ENCODE results near the gene SYT8. TPM values are rescaled to one million over a fixed set of nuclear protein-coding genes. Genes with fewer than 3 reads are reported as not detected.

The SYT8 gene
- total and polyA plus RNA-seq, 2 donors (not counting 1 experiment from before 2014, with no cell fraction given) = not detected

- 93% methylated on average over 8 of the region's 14 CpGs for WGBS (ENCODE audit: insufficient coverage)
- Mint-ChIP-seq H3K9me3 (ENCODE audit: insufficient read depth) (no peaks in the 10 kb centered on the region), H3K27ac (no peak overlapping the region), H3K4me3 (no peak overlapping the region), H3K27me3 (no peaks in the 10 kb centered on the region), H3K4me1 (peaks cover 38% of the 10 kb centered on the region)
- no peaks in the 10 kb centered on the region for H3K9me3 ChIP-seq (ENCODE audit: control extremely low read depth in 1 of 3, control insufficient read depth in 2 of 3, insufficient read depth in 1 of 3, low read length in 2 of 3)
- H3K79me2 ChIP-seq (ENCODE audit: control insufficient read depth, insufficient read depth, low read length) = peaks cover 23% of the 10 kb centered on the region
- H3K4me2 ChIP-seq (replicated peaks; ENCODE audit: low read depth, low read length, poor library complexity, severe bottlenecking) = no peak overlapping the region
- TF ChIP-seq, protein P1, sequence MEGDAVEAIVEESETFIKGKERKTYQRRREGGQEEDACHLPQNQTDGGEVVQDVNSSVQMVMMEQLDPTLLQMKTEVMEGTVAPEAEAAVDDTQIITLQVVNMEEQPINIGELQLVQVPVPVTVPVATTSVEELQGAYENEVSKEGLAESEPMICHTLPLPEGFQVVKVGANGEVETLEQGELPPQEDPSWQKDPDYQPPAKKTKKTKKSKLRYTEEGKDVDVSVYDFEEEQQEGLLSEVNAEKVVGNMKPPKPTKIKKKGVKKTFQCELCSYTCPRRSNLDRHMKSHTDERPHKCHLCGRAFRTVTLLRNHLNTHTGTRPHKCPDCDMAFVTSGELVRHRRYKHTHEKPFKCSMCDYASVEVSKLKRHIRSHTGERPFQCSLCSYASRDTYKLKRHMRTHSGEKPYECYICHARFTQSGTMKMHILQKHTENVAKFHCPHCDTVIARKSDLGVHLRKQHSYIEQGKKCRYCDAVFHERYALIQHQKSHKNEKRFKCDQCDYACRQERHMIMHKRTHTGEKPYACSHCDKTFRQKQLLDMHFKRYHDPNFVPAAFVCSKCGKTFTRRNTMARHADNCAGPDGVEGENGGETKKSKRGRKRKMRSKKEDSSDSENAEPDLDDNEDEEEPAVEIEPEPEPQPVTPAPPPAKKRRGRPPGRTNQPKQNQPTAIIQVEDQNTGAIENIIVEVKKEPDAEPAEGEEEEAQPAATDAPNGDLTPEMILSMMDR (IDR thresholded peaks at IDR 0.05) = no peak
- TF ChIP-seq EZH2 (IDR thresholded peaks at IDR 0.05; ENCODE audit: borderline replicate concordance, insufficient read depth, low read depth, low read length, poor library complexity, severe bottlenecking) = no peak
- peaks cover 32 to 42% of the 10 kb centered on the region in 2 donors for H3K4me1 ChIP-seq (ENCODE audit: control insufficient read depth in 2 of 2, insufficient read depth in 2 of 2, low read length in 2 of 2)
- POLR2A ChIA-PET = interaction anchor here (1.8 to 2.8 kb wide), 2 partner anchors 33 to 45 kb away, joined by 7 to 9 read pairs; partner anchors contain the start of gene TNNI2
- no peak overlapping the region for H3K4me3 ChIP-seq (ENCODE audit: control extremely low read depth in 1 of 5, extremely low read depth in 1 of 5, insufficient read depth in 1 of 5, low read depth in 2 of 5, low read length in 4 of 5)
- CTCF ChIA-PET = interaction anchor here (1.0 to 3.3 kb wide), 8 partner anchors 7 to 268 kb away, joined by 3 to 104 read pairs (median 12); partner anchors contain the start of genes LSP1 and TNNI2
- ATAC-seq (ENCODE audit: low read depth) (no peak), DNase-seq (no peak)
- no peak overlapping the region for H3K27ac ChIP-seq (ENCODE audit: low read length in 2 of 2)
- no peaks in the 10 kb centered on the region for H3K27me3 ChIP-seq (replicated peaks in 1 of 4; ENCODE audit: control extremely low read depth in 1 of 4, control insufficient read depth in 3 of 4, insufficient read depth in 4 of 4, low read length in 3 of 4)
- peaks cover 13 to 77% of the 10 kb centered on the region in 2 experiments for H3K36me3 ChIP-seq (replicated peaks in 1 of 2; ENCODE audit: control extremely low read depth in 1 of 2, control insufficient read depth in 1 of 2, extremely low read depth in 1 of 2, insufficient read depth in 2 of 2, low read length in 1 of 2)
- intact Hi-C loops (cut with micrococcal nuclease) = loop anchor here (5.0 kb wide), 2 partner anchors 34 to 269 kb away; partner anchors contain the start of gene TNNT3
- no peak overlapping the region for H2AFZ ChIP-seq (ENCODE audit: insufficient read depth, low read depth, low read length, poor library complexity, severe bottlenecking)
- H4K20me1 ChIP-seq (ENCODE audit: control insufficient read depth, insufficient read depth, low read length, poor library complexity, severe bottlenecking) = peaks cover 95% of the 10 kb centered on the region
- no peak overlapping the region for H3K9ac ChIP-seq (ENCODE audit: low read length)
These were observed 48.8 kb downstream of the SYT8 start for GRCh38 chr11:1883346-1884302.

All from B cell (primary cell).